ENCODE data around the gene LIN7C. TPM values are rescaled to one million over a fixed set of nuclear protein-coding genes. Genes with fewer than 3 reads are reported as not detected.

Gene LIN7C
- polyA plus RNA-seq, 1 donor (not counting 4 experiments of a cell fraction or from before 2014, with no cell fraction given), result 23.0 TPM

GRCh38 chr11:27514558-27514957 lies 8.0 kb upstream of the LIN7C start:
- FAIRE-seq, result peak; percentile 46
- Histone ChIP-seq H3K9ac (ENCODE audit: control insufficient read depth, extremely low read depth, insufficient read depth, low read length) (no peak overlapping the region), H4K20me1 (ENCODE audit: control insufficient read depth, extremely low read depth, insufficient read depth, low read length) (no peaks in the 10 kb centered on the region), H3K4me1 (ENCODE audit: control insufficient read depth, extremely low read depth, insufficient read depth, low read length) (no peaks in the 10 kb centered on the region), H3K9me3 (ENCODE audit: control insufficient read depth, low read depth, low read length) (no peaks in the 10 kb centered on the region), H3K27ac (ENCODE audit: control insufficient read depth, insufficient read depth, low read length) (no peak overlapping the region), H3K9me1 (ENCODE audit: control insufficient read depth, extremely low read depth, insufficient read depth, low read length) (no peaks in the 10 kb centered on the region), H3K27me3 (ENCODE audit: control insufficient read depth, extremely low read depth, insufficient read depth, low read length) (no peaks in the 10 kb centered on the region), H2AFZ (ENCODE audit: control insufficient read depth, low read length) (no peak overlapping the region), H3K36me3 (ENCODE audit: control insufficient read depth in 2 of 2, extremely low read depth in 1 of 2, insufficient read depth in 2 of 2, low read length in 2 of 2) (no peaks in the 10 kb centered on the region), H3K79me2 (ENCODE audit: control insufficient read depth, insufficient read depth, low read length) (no peaks in the 10 kb centered on the region), H3K4me2 (ENCODE audit: control insufficient read depth, extremely low read depth, insufficient read depth, low read depth, low read length) (peak overlapping the region; percentile 9), H3K4me3 (ENCODE audit: control insufficient read depth in 2 of 3, extremely low read depth in 1 of 3, insufficient read depth in 2 of 3, low read depth in 1 of 3, low read length in 3 of 3) (no peak overlapping the region)
- DNase-seq (ENCODE audit: low read depth, low spot score), result no peak
- TF ChIP-seq EZH2 (IDR thresholded peaks at IDR 0.05; ENCODE audit: low read length), result no peak
- dilution Hi-C loops (cut with MboI; ENCODE audit: extremely low pct_ligation_motif_present, low sequenced_read_pairs), result no loop called here

GRCh38 chr11:27514076-27514475 lies 7.5 kb upstream of the LIN7C start:
- FAIRE-seq (no peak), DNase-seq (ENCODE audit: low read depth, low spot score) (no peak)
- no peaks in the 10 kb centered on the region for H4K20me1 ChIP-seq (ENCODE audit: control insufficient read depth, extremely low read depth, insufficient read depth, low read length)
- no peaks in the 10 kb centered on the region for H3K9me3 ChIP-seq (ENCODE audit: control insufficient read depth, low read depth, low read length)
- TF ChIP-seq EZH2 (IDR thresholded peaks at IDR 0.05; ENCODE audit: low read length) (no peak), CTCF (optimal IDR thresholded peaks at IDR 0.05 in 1 of 3, IDR thresholded peaks at IDR 0.05 in 1 of 3, conservative IDR thresholded peaks at IDR 0.05 in 1 of 3; ENCODE audit: extremely low read depth in 1 of 3, insufficient read depth in 2 of 3, low read length in 3 of 3) (no peak)
- H3K9ac ChIP-seq (ENCODE audit: control insufficient read depth, extremely low read depth, insufficient read depth, low read length), result no peak overlapping the region
- no peaks in the 10 kb centered on the region for H3K4me1 ChIP-seq (ENCODE audit: control insufficient read depth, extremely low read depth, insufficient read depth, low read length)
- H2AFZ ChIP-seq (ENCODE audit: control insufficient read depth, low read length), result no peak overlapping the region
- no peak overlapping the region for H3K27ac ChIP-seq (ENCODE audit: control insufficient read depth, insufficient read depth, low read length)
- no peaks in the 10 kb centered on the region for H3K79me2 ChIP-seq (ENCODE audit: control insufficient read depth, insufficient read depth, low read length)
- no peaks in the 10 kb centered on the region for H3K9me1 ChIP-seq (ENCODE audit: control insufficient read depth, extremely low read depth, insufficient read depth, low read length)
- dilution Hi-C loops (cut with MboI; ENCODE audit: extremely low pct_ligation_motif_present, low sequenced_read_pairs), result no loop called here
- H3K36me3 ChIP-seq (ENCODE audit: control insufficient read depth in 2 of 2, extremely low read depth in 1 of 2, insufficient read depth in 2 of 2, low read length in 2 of 2), result no peaks in the 10 kb centered on the region
- H3K4me3 ChIP-seq (ENCODE audit: control insufficient read depth in 2 of 3, extremely low read depth in 1 of 3, insufficient read depth in 2 of 3, low read depth in 1 of 3, low read length in 3 of 3), result no peak overlapping the region
- peak overlapping the region; percentile 9 for H3K4me2 ChIP-seq (ENCODE audit: control insufficient read depth, extremely low read depth, insufficient read depth, low read depth, low read length)
- no peaks in the 10 kb centered on the region for H3K27me3 ChIP-seq (ENCODE audit: control insufficient read depth, extremely low read depth, insufficient read depth, low read length)

- H4K20me1 ChIP-seq (ENCODE audit: control insufficient read depth, extremely low read depth, insufficient read depth, low read length), result no peaks in the 10 kb centered on the region
- H3K4me2 ChIP-seq (ENCODE audit: control insufficient read depth, extremely low read depth, insufficient read depth, low read depth, low read length), result no peak overlapping the region
- no peak for DNase-seq (ENCODE audit: low read depth, low spot score)
- TF ChIP-seq EZH2 (IDR thresholded peaks at IDR 0.05; ENCODE audit: low read length) (no peak), CTCF (optimal IDR thresholded peaks at IDR 0.05 in 1 of 3, IDR thresholded peaks at IDR 0.05 in 1 of 3, conservative IDR thresholded peaks at IDR 0.05 in 1 of 3; ENCODE audit: extremely low read depth in 1 of 3, insufficient read depth in 2 of 3, low read length in 3 of 3) (no peak)
- no peak overlapping the region for H3K9ac ChIP-seq (ENCODE audit: control insufficient read depth, extremely low read depth, insufficient read depth, low read length)
- dilution Hi-C loops (cut with MboI; ENCODE audit: extremely low pct_ligation_motif_present, low sequenced_read_pairs), result no loop called here
- H3K27ac ChIP-seq (ENCODE audit: control insufficient read depth, insufficient read depth, low read length), result no peak overlapping the region
- no peaks in the 10 kb centered on the region for H3K4me1 ChIP-seq (ENCODE audit: control insufficient read depth, extremely low read depth, insufficient read depth, low read length)
- H3K9me3 ChIP-seq (ENCODE audit: control insufficient read depth, low read depth, low read length), result no peaks in the 10 kb centered on the region
- no peak for FAIRE-seq
- H3K4me3 ChIP-seq (ENCODE audit: control insufficient read depth in 2 of 3, extremely low read depth in 1 of 3, insufficient read depth in 2 of 3, low read depth in 1 of 3, low read length in 3 of 3), result no peak overlapping the region
- H3K36me3 ChIP-seq (ENCODE audit: control insufficient read depth in 2 of 2, extremely low read depth in 1 of 2, insufficient read depth in 2 of 2, low read length in 2 of 2), result no peaks in the 10 kb centered on the region
- H3K27me3 ChIP-seq (ENCODE audit: control insufficient read depth, extremely low read depth, insufficient read depth, low read length), result no peaks in the 10 kb centered on the region
- no peaks in the 10 kb centered on the region for H3K9me1 ChIP-seq (ENCODE audit: control insufficient read depth, extremely low read depth, insufficient read depth, low read length)
- H3K79me2 ChIP-seq (ENCODE audit: control insufficient read depth, insufficient read depth, low read length), result no peaks in the 10 kb centered on the region
- H2AFZ ChIP-seq (ENCODE audit: control insufficient read depth, low read length), result no peak overlapping the region
These were observed 6.8 kb upstream of the LIN7C start for GRCh38 chr11:27513389-27513788.

Measured in keratinocyte (primary cell).